ENCODE measurements around the gene GGCX.

GGCX gene

GRCh38 chr2:85505551-85506238 lies 55.6 kb downstream of the GGCX start:
- no peak for DNase-seq

GRCh38 chr2:85504778-85505261 lies 56.5 kb downstream of the GGCX start:
- no peak for DNase-seq

GRCh38 chr2:85503851-85504777 lies 57.2 kb downstream of the GGCX start:
- no peak for DNase-seq

- DNase-seq = no peak
These were observed 58.0 kb downstream of the GGCX start for GRCh38 chr2:85503168-85503850.

- no peak for DNase-seq
These were observed 58.6 kb downstream of the GGCX start for GRCh38 chr2:85502720-85503119.

GRCh38 chr2:85501248-85501647 lies 60.0 kb downstream of the GGCX start:
- no peak for DNase-seq

- DNase-seq = no peak
These were observed 63.2 kb downstream of the GGCX start for GRCh38 chr2:85497944-85498630.

- no peak for DNase-seq
These were observed 64.9 kb downstream of the GGCX start for GRCh38 chr2:85496436-85496835.
